ENCODE data around the gene LCN6.
"Not testable (repeated sequence)": the region's sequence is repeated elsewhere in the genome, so short reads cannot be mapped to it uniquely, and the experiment has no call there.

Gene LCN6

GRCh38 chr9:136704741-136705140, 43.6 kb downstream of the LCN6 start:
- DNase-seq, result not testable (repeated sequence)

GRCh38 chr9:136703276-136703860, 45.0 kb downstream of the LCN6 start:
- DNase-seq, result no peak

GRCh38 chr9:136701668-136702053, 46.7 kb downstream of the LCN6 start:
- no peak for DNase-seq

- peak; percentile 66 for DNase-seq
Observed at GRCh38 chr9:136700959-136701667, 47.2 kb downstream of the LCN6 start.

- no peak for DNase-seq
Observed at GRCh38 chr9:136700304-136700703, 48.0 kb downstream of the LCN6 start.

GRCh38 chr9:136698635-136699246, 49.6 kb downstream of the LCN6 start:
- DNase-seq, result no peak

- DNase-seq, result no peak
Observed at GRCh38 chr9:136697821-136698526, 50.4 kb downstream of the LCN6 start.

GRCh38 chr9:136697146-136697820, 51.0 kb downstream of the LCN6 start:
- DNase-seq, result no peak

- no peak for DNase-seq
Observed at GRCh38 chr9:136696502-136696901, 51.8 kb downstream of the LCN6 start.

GRCh38 chr9:136695955-136696354, 52.4 kb downstream of the LCN6 start:
- no peak for DNase-seq

GRCh38 chr9:136695435-136695895, 52.9 kb downstream of the LCN6 start:
- no peak for DNase-seq

- no peak for DNase-seq
Observed at GRCh38 chr9:136694872-136695247, 53.5 kb downstream of the LCN6 start.

- no peak for DNase-seq
Observed at GRCh38 chr9:136694163-136694871, 54.0 kb downstream of the LCN6 start.

Data from stimulated activated naive CD4-positive, alpha-beta T cell treated with Interleukin-2 at 50 U/mL for 16 hours (primary cell).